Karpas-422 (cell line): ENCODE measurements around the gene DHRS13. TPM values are rescaled to one million over a fixed set of nuclear protein-coding genes. Genes with fewer than 3 reads are reported as not detected.
A peak's percentile ranks its signal among the peaks of the same experiment; 100 is the strongest.

Experiments
- DNase-seq: peaks from one replicate; pipeline ENCODE4 v3.0.0-alpha.2; 2015
- H2AFZ ChIP-seq: fragments of 200-600 bp; sonication (generic); 2 replicates; pipeline ENCODE4 v1.6.1; 2014; ENCODE audit warnings: antibody characterized with exemption, low read length, mixed read lengths
- H3K27ac ChIP-seq: fragments of 200-600 bp; sonication (generic); 2 replicates; pipeline ENCODE4 v1.5.1; 2014; ENCODE audit warnings: mild to moderate bottlenecking, low read length, moderate library complexity
- H3K27me3 ChIP-seq: fragments of 200-600 bp; sonication (generic); 2 replicates; pipeline ENCODE4 v1.6.1; 2014; ENCODE audit warnings: low read length, mixed read lengths
- H3K36me3 ChIP-seq: fragments of 200-600 bp; sonication (generic); 2 replicates; pipeline ENCODE4 v1.6.1; 2014; ENCODE audit warnings: low read length, mixed read lengths; ENCODE audit not compliant: insufficient read depth
- H3K4me1 ChIP-seq: fragments of 200-600 bp; sonication (generic); 2 replicates; pipeline ENCODE4 v1.6.1; 2014; ENCODE audit warnings: mild to moderate bottlenecking, low read length, mixed read lengths
- H3K4me2 ChIP-seq: fragments of 200-600 bp; sonication (generic); 2 replicates; pipeline ENCODE4 v1.6.1; 2014; ENCODE audit warnings: low read length, low read depth, mild to moderate bottlenecking; ENCODE audit not compliant: poor library complexity, severe bottlenecking
- H3K4me3 ChIP-seq: fragments of 200-600 bp; sonication (generic); 2 replicates; pipeline ENCODE4 v1.5.1; 2014; ENCODE audit warnings: mild to moderate bottlenecking, antibody characterized with exemption, low read length, mixed read lengths
- H3K79me2 ChIP-seq: fragments of 200-600 bp; sonication (generic); 2 replicates; pipeline ENCODE4 v1.6.1; 2014; ENCODE audit warnings: mild to moderate bottlenecking, low read length, mixed read lengths
- H3K9ac ChIP-seq: fragments of 200-600 bp; sonication (generic); 2 replicates; pipeline ENCODE4 v1.6.0; 2014; ENCODE audit warnings: low read length
- H3K9me2 ChIP-seq: fragments of 200-600 bp; sonication (generic), shearing (Covaris generic); replicated peaks from 2 replicates; pipeline ENCODE4 v1.6.0; 2014; ENCODE audit warnings: mild to moderate bottlenecking, low read length, moderate library complexity; ENCODE audit not compliant: insufficient read depth
- H3K9me3 ChIP-seq: fragments of 300-700, 200-600 bp; sonication (generic); 2 replicates; pipeline ENCODE4 v1.6.1; 2014; ENCODE audit warnings: low read length, mixed read lengths
- H4K20me1 ChIP-seq: fragments of 200-600 bp; sonication (generic); 2 replicates; pipeline ENCODE4 v1.6.1; 2014; ENCODE audit warnings: mild to moderate bottlenecking, antibody characterized with exemption, low read length, low read depth; ENCODE audit not compliant: insufficient read depth
- total RNA-seq: library from RNA; depleted of rRNA; stranded (reverse); fragments of >200 nt; shearing (Covaris generic); gene quantifications from 2 replicates; pipeline ENCODE4 v1.2.3, GENCODE V29; 2014; ENCODE audit warnings: low replicate concordance

The DHRS13 gene
- total RNA-seq, 1 experiment from 2014 or later, result 12.9 TPM

GRCh38 chr17:28948873-28949184, 46.0 kb upstream of the DHRS13 start:
- no peak for DNase-seq
- Histone ChIP-seq H3K9me2 (no peaks in the 10 kb centered on the region), H4K20me1 (peaks cover 55% of the 10 kb centered on the region), H3K9ac (peak overlapping the region; percentile 94), H3K4me3 (peak overlapping the region; percentile 87), H3K27ac (peak overlapping the region; percentile 93), H2AFZ (no peak overlapping the region), H3K36me3 (peaks cover 25% of the 10 kb centered on the region; the same call in 1 of the 2 replicates), H3K9me3 (no peaks in the 10 kb centered on the region), H3K4me1 (peaks cover 60% of the 10 kb centered on the region), H3K79me2 (peaks cover 69% of the 10 kb centered on the region), H3K4me2 (peak overlapping the region; percentile 96), H3K27me3 (no peaks in the 10 kb centered on the region)

- Histone ChIP-seq H3K9ac (peak overlapping the region; percentile 94), H3K27me3 (no peaks in the 10 kb centered on the region), H3K27ac (peak overlapping the region; percentile 93), H3K9me3 (no peaks in the 10 kb centered on the region), H3K4me2 (peak overlapping the region; percentile 96), H3K79me2 (peaks cover 74% of the 10 kb centered on the region), H3K36me3 (peaks cover 30% of the 10 kb centered on the region; the same call in 1 of the 2 replicates), H3K4me3 (peak overlapping the region; percentile 87), H3K4me1 (peaks cover 63% of the 10 kb centered on the region), H3K9me2 (no peaks in the 10 kb centered on the region), H2AFZ (no peak overlapping the region), H4K20me1 (peaks cover 59% of the 10 kb centered on the region)
- DNase-seq, result no peak
These were observed 45.5 kb upstream of the DHRS13 start for GRCh38 chr17:28948342-28948741.

GRCh38 chr17:28947639-28948038, 44.8 kb upstream of the DHRS13 start:
- Histone ChIP-seq H3K4me3 (peak overlapping the region; percentile 87; the same call in 1 of the 2 replicates), H3K4me2 (peak overlapping the region; percentile 96), H3K9ac (peak overlapping the region; percentile 94; the same call in 1 of the 2 replicates), H3K9me2 (no peaks in the 10 kb centered on the region), H3K9me3 (no peaks in the 10 kb centered on the region), H2AFZ (no peak overlapping the region), H4K20me1 (peaks cover 65% of the 10 kb centered on the region), H3K27ac (peak overlapping the region; percentile 93), H3K36me3 (peaks cover 36% of the 10 kb centered on the region; the same call in 1 of the 2 replicates), H3K27me3 (no peaks in the 10 kb centered on the region), H3K79me2 (peaks cover 81% of the 10 kb centered on the region), H3K4me1 (peaks cover 62% of the 10 kb centered on the region)
- no peak for DNase-seq

- H3K27ac ChIP-seq, result peak overlapping the region; percentile 2; the same call in 1 of the 2 replicates
- peaks cover 67% of the 10 kb centered on the region for H3K4me1 ChIP-seq
- no peaks in the 10 kb centered on the region for H3K27me3 ChIP-seq
- H3K9me2 ChIP-seq, result no peaks in the 10 kb centered on the region
- H3K4me2 ChIP-seq, result peak overlapping the region; percentile 30
- H3K4me3 ChIP-seq, result no peak overlapping the region
- no peaks in the 10 kb centered on the region for H3K9me3 ChIP-seq
- H2AFZ ChIP-seq, result no peak overlapping the region
- peaks cover 68% of the 10 kb centered on the region for H4K20me1 ChIP-seq
- peaks cover 94% of the 10 kb centered on the region for H3K79me2 ChIP-seq
- DNase-seq, result no peak
- H3K36me3 ChIP-seq, result peaks cover 36% of the 10 kb centered on the region; the same call in 1 of the 2 replicates
- H3K9ac ChIP-seq, result no peak overlapping the region
These were observed 43.4 kb upstream of the DHRS13 start for GRCh38 chr17:28946239-28946638.

- peak overlapping the region; percentile 54 for H3K4me2 ChIP-seq
- H2AFZ ChIP-seq, result no peak overlapping the region
- H3K4me3 ChIP-seq, result no peak overlapping the region
- H3K9ac ChIP-seq, result peak overlapping the region; percentile 36; the same call in 1 of the 2 replicates
- H3K27ac ChIP-seq, result peak overlapping the region; percentile 15; the same call in 1 of the 2 replicates
- H3K79me2 ChIP-seq, result peaks cover 97% of the 10 kb centered on the region
- H3K9me2 ChIP-seq, result no peaks in the 10 kb centered on the region
- peaks cover 36% of the 10 kb centered on the region; the same call in 1 of the 2 replicates for H3K36me3 ChIP-seq
- peaks cover 74% of the 10 kb centered on the region for H4K20me1 ChIP-seq
- no peaks in the 10 kb centered on the region for H3K9me3 ChIP-seq
- peak; percentile 59 for DNase-seq
- no peaks in the 10 kb centered on the region for H3K27me3 ChIP-seq
- peaks cover 78% of the 10 kb centered on the region for H3K4me1 ChIP-seq
These were observed 42.2 kb upstream of the DHRS13 start for GRCh38 chr17:28944862-28945741.

- H3K4me3 ChIP-seq, result no peak overlapping the region
- H3K9ac ChIP-seq, result no peak overlapping the region
- no peak overlapping the region for H2AFZ ChIP-seq
- DNase-seq, result no peak
- no peak overlapping the region for H3K4me2 ChIP-seq
- no peaks in the 10 kb centered on the region for H3K9me2 ChIP-seq
- peaks cover 99% of the 10 kb centered on the region for H3K79me2 ChIP-seq
- no peaks in the 10 kb centered on the region for H3K9me3 ChIP-seq
- H3K27me3 ChIP-seq, result no peaks in the 10 kb centered on the region
- peaks cover 36% of the 10 kb centered on the region; the same call in 1 of the 2 replicates for H3K36me3 ChIP-seq
- H3K4me1 ChIP-seq, result peaks cover 85% of the 10 kb centered on the region
- peaks cover 76% of the 10 kb centered on the region for H4K20me1 ChIP-seq
- H3K27ac ChIP-seq, result no peak overlapping the region
These were observed 41.5 kb upstream of the DHRS13 start for GRCh38 chr17:28944343-28944742.

GRCh38 chr17:28942925-28943324, 40.0 kb upstream of the DHRS13 start:
- H3K27ac ChIP-seq, result no peak overlapping the region
- no peak overlapping the region for H3K9ac ChIP-seq
- H3K4me2 ChIP-seq, result no peak overlapping the region
- H2AFZ ChIP-seq, result no peak overlapping the region
- H3K4me3 ChIP-seq, result no peak overlapping the region
- peaks cover 89% of the 10 kb centered on the region for H3K4me1 ChIP-seq
- peaks cover 72% of the 10 kb centered on the region for H4K20me1 ChIP-seq
- H3K27me3 ChIP-seq, result no peaks in the 10 kb centered on the region
- H3K79me2 ChIP-seq, result peaks cover 99% of the 10 kb centered on the region
- DNase-seq, result no peak
- H3K9me3 ChIP-seq, result no peaks in the 10 kb centered on the region
- peaks cover 39% of the 10 kb centered on the region for H3K36me3 ChIP-seq
- no peaks in the 10 kb centered on the region for H3K9me2 ChIP-seq

- Histone ChIP-seq H3K27me3 (no peaks in the 10 kb centered on the region), H3K9me2 (no peaks in the 10 kb centered on the region), H3K9me3 (no peaks in the 10 kb centered on the region), H3K36me3 (peaks cover 37% of the 10 kb centered on the region), H3K4me3 (no peak overlapping the region), H2AFZ (no peak overlapping the region), H3K4me1 (peaks cover 81% of the 10 kb centered on the region), H3K9ac (no peak overlapping the region), H3K4me2 (peak overlapping the region; percentile 31), H3K79me2 (peaks cover 99% of the 10 kb centered on the region), H3K27ac (peak overlapping the region; percentile 59), H4K20me1 (peaks cover 64% of the 10 kb centered on the region)
- DNase-seq, result no peak
These were observed 38.4 kb upstream of the DHRS13 start for GRCh38 chr17:28941251-28941650.
